GM18520 (cell line): Measurements from ENCODE around the gene PTPRG.

Experiments
- ATAC-seq: cut with Tn5 transposase; IDR thresholded peaks from one replicate; pipeline ENCODE4 v1.9.1; 2021; ENCODE audit not compliant: unreplicated experiment

PTPRG gene

GRCh38 chr3:62127116-62127515 lies 565.7 kb downstream of the PTPRG start:
- ATAC-seq: no peak

GRCh38 chr3:62128051-62128450 lies 566.7 kb downstream of the PTPRG start:
- no peak for ATAC-seq

- ATAC-seq: no peak
Observed at GRCh38 chr3:62128681-62129080, 567.3 kb downstream of the PTPRG start.

- no peak for ATAC-seq
Observed at GRCh38 chr3:62131050-62131449, 569.7 kb downstream of the PTPRG start.

- ATAC-seq: no peak
Observed at GRCh38 chr3:62131620-62132019, 570.2 kb downstream of the PTPRG start.

GRCh38 chr3:62132027-62132602 lies 570.7 kb downstream of the PTPRG start:
- no peak for ATAC-seq

- ATAC-seq: no peak
Observed at GRCh38 chr3:62133015-62133414, 571.6 kb downstream of the PTPRG start.

GRCh38 chr3:62134061-62134496 lies 572.7 kb downstream of the PTPRG start:
- no peak for ATAC-seq

GRCh38 chr3:62135741-62136140 lies 574.4 kb downstream of the PTPRG start:
- no peak for ATAC-seq

- no peak for ATAC-seq
Observed at GRCh38 chr3:62139957-62140356, 578.6 kb downstream of the PTPRG start.

GRCh38 chr3:62142331-62143085 lies 581.1 kb downstream of the PTPRG start:
- no peak for ATAC-seq

- no peak for ATAC-seq
Observed at GRCh38 chr3:62143843-62144450, 582.6 kb downstream of the PTPRG start.

GRCh38 chr3:62144482-62144881 lies 583.1 kb downstream of the PTPRG start:
- no peak for ATAC-seq

- ATAC-seq: no peak
Observed at GRCh38 chr3:62145086-62145757, 583.9 kb downstream of the PTPRG start.

GRCh38 chr3:62149539-62149938 lies 588.2 kb downstream of the PTPRG start:
- no peak for ATAC-seq

GRCh38 chr3:62149962-62150361 lies 588.6 kb downstream of the PTPRG start:
- no peak for ATAC-seq

GRCh38 chr3:62151591-62151990 lies 590.2 kb downstream of the PTPRG start:
- ATAC-seq: no peak

- ATAC-seq: no peak
Observed at GRCh38 chr3:62153231-62153630, 591.9 kb downstream of the PTPRG start.

GRCh38 chr3:62154457-62155148 lies 593.2 kb downstream of the PTPRG start:
- no peak for ATAC-seq

- ATAC-seq: no peak
Observed at GRCh38 chr3:62159056-62159708, 597.8 kb downstream of the PTPRG start.

- ATAC-seq: no peak
Observed at GRCh38 chr3:62159709-62160092, 598.3 kb downstream of the PTPRG start.
